ENCODE data around the gene GPR162.

The GPR162 gene, protein sequence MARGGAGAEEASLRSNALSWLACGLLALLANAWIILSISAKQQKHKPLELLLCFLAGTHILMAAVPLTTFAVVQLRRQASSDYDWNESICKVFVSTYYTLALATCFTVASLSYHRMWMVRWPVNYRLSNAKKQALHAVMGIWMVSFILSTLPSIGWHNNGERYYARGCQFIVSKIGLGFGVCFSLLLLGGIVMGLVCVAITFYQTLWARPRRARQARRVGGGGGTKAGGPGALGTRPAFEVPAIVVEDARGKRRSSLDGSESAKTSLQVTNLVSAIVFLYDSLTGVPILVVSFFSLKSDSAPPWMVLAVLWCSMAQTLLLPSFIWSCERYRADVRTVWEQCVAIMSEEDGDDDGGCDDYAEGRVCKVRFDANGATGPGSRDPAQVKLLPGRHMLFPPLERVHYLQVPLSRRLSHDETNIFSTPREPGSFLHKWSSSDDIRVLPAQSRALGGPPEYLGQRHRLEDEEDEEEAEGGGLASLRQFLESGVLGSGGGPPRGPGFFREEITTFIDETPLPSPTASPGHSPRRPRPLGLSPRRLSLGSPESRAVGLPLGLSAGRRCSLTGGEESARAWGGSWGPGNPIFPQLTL

DNA sequence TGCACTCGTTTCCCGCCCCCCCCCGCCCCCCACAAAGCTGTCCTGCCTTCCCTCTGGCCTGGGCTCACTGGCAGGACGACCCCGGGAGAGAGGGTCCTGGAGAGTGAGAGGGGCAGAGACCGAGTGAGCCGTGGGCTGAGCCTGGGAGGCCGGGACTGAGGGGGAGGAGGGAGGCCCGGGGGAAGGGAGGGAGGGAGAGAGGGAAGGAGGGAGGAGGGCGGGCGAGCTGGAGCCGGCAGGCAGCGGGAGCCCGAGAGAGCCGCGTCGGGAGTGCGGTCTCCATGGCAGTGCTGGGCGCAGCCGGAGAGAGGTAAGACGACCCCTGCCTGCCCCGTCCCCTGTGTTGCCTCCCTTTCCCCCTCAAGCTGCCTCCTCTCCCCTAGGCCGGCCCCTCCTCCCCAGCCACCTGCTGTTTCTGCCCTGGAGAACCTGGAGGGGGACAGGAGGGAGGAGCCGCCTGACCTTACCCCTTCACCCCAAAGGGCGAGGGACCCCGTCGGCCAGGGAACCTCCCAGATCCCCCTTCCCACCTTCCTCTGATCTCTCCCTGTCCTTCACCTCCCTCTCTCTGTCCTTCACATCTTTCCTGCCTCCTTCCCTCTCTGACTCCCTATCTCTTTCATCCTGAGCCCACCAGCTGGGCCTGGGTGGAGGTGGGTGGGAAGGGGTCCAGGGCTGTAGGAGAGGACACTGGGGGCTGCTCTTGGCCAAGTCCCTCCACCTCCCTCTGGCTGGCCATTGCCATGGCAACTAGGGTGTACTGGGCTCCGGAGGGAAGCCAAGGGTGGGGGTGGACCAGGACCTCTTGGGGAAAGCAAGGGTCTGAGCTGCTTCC is at the start of gene GPR162:
Gene GPR162 (plus strand): TSS at position 231 of the 835 bp plus-strand sequence. CDS start 2,078 bp downstream, outside the sequence.
- DNase-seq (ENCODE audit: insufficient read length, low spot score) (peak; percentile 73), FAIRE-seq (no peak)

DNA sequence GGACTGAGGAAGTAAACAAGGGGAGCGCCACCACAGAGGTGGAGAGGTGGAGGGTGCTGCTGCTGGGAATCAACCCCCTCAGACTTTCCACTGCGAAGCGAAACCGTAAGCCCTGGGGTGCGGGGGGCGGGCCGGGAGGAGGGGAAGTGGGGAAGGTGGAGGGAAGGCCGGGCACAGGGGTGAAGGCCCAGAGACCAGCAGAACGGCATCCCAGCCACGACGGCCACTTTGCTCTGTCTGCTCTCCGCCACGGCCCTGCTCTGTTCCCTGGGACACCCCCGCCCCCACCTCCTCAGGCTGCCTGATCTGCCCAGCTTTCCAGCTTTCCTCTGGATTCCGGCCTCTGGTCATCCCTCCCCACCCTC is 49.3 kb upstream of the GPR162 start, which contains the start of gene LAG3:
Gene LAG3 (plus strand): TSS at position 190 of the 365 bp plus-strand sequence. CDS start 333 bp downstream, outside the sequence.
- no peak for FAIRE-seq

DNA sequence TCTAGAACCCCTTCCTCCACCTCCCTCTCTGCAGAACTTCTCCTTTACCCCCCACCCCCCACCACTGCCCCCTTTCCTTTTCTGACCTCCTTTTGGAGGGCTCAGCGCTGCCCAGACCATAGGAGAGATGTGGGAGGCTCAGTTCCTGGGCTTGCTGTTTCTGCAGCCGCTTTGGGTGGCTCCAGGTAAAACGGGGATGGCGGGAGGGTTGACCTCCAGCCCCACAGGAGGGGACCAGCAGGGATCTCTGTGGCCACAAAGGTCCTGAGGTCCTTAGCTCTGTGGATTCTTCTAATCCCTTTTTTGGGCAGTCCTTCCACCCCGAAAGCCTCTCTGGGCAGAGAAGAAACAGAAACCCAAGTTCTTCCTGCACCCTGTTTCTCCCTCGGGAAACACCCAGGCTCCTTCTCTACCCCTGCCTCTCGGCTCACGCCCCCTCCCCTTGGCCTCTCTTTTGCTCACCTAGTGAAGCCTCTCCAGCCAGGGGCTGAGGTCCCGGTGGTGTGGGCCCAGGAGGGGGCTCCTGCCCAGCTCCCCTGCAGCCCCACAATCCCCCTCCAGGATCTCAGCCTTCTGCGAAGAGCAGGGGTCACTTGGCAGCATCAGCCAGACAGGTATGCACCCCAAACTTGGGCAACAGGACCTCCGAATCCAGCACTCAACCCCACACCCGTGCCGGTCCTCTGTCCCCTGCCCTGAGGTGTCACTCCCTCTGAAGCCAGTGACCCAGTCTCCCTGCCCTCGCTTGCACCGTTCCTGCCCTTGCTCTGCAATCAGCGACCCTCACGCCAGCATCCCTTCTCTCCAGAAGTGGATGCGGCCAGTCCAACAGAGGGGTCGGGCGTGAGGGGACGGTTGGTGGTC is 48.7 kb upstream of the GPR162 start:
- no peak for DNase-seq (ENCODE audit: insufficient read length, low spot score)
- FAIRE-seq, result no peak

More for the DNA sequence above, 49.3 kb upstream of the GPR162 start, which contains the start of gene LAG3:
- DNase-seq (ENCODE audit: insufficient read length, low spot score), result no peak

DNA sequence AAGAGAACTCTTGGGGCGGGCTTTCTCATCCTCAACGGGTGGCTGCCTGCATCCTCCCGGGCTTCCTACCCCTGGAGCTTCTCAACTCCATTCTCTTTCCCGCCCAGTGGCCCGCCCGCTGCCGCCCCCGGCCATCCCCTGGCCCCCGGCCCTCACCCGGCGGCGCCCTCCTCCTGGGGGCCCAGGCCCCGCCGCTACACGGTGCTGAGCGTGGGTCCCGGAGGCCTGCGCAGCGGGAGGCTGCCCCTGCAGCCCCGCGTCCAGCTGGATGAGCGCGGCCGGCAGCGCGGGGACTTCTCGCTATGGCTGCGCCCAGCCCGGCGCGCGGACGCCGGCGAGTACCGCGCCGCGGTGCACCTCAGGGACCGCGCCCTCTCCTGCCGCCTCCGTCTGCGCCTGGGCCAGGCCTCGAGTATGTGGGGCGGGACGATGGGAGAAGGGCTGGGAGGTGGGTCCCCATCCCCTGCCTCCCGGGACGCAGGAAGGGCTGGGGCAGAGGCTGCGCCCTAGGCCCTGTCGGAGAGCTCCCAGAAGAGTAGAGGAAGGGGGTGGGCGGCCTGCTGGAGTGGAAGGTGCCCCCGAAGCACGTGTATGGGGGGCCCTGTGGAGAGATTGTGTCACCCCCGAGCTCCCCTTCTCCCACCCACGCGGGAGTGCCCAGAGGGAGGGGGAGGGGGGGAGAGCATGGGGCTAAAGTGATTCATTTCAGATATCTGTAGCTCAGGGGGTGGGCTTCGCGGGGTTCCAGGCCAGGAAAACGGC is 47.9 kb upstream of the GPR162 start:
- DNase-seq (ENCODE audit: insufficient read length, low spot score) (no peak), FAIRE-seq (no peak)

DNA sequence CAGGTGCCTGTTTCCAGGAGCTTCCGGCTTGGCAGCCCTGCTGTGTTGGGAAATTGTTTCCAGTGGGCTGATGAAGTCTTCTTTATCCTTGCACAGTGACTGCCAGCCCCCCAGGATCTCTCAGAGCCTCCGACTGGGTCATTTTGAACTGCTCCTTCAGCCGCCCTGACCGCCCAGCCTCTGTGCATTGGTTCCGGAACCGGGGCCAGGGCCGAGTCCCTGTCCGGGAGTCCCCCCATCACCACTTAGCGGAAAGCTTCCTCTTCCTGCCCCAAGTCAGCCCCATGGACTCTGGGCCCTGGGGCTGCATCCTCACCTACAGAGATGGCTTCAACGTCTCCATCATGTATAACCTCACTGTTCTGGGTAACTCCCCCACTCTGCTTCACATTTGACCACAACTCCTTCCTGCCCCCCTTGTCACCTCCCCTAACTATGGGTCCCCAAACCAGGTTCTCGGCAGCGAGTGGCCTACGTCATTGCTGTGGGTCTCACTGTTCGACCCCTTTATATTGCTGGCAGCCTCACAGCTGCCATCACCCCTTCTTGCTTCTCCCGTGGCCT is 47.0 kb upstream of the GPR162 start:
- DNase-seq (ENCODE audit: insufficient read length, low spot score) (no peak), FAIRE-seq (no peak)

DNA sequence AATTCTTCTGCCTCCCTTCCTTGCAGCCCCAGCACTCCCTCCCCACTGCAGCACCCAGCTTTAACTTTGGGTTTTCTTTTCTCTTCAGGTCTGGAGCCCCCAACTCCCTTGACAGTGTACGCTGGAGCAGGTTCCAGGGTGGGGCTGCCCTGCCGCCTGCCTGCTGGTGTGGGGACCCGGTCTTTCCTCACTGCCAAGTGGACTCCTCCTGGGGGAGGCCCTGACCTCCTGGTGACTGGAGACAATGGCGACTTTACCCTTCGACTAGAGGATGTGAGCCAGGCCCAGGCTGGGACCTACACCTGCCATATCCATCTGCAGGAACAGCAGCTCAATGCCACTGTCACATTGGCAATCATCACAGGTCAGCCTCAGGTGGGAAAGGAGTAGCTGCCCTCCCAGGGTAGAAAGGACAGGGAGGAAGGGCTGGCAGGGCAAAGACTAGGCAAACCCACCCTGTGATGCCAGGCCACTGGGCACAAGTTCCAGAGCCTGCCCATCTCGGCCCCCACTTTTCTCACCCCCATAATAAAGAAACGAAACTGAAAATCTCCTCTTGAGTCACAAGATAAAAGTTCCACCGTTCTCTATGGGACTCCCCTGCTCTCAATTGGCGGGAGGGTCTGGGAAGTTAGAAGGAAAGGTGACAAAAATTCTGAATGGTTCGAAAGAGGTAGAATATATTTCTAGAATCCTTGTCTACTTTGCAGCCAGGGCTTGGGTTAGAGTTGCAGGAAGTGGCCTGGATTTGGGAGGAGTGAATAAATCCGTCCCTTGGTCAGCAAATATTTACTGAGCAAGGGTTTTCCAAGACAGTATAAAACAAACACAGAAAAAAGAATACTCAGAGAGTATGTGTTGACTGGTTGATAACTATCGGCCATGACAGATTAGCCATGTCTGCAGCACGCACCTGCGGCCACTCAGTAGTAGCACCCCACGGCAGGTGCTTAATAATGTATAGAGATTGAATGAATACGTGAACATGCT is 46.1 kb upstream of the GPR162 start:
- no peak for DNase-seq (ENCODE audit: insufficient read length, low spot score)
- FAIRE-seq, result peak; percentile 57

DNA sequence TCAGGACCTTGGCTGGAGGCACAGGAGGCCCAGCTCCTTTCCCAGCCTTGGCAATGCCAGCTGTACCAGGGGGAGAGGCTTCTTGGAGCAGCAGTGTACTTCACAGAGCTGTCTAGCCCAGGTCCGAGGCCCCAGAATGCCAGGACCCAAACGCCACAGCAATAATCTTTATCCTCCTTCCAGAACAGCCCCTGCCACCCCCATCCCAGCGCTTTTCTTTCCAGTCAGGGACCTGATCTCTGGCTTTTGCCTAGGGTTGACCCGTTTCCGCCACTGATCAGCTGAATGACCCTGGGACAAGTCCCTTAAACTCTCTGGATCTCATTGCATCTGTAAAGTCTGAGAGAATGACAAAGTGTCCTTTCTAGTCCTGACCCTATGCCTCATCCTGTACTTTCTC is 44.2 kb upstream of the GPR162 start:
- DNase-seq (ENCODE audit: insufficient read length, low spot score), result no peak
- FAIRE-seq, result no peak

DNA sequence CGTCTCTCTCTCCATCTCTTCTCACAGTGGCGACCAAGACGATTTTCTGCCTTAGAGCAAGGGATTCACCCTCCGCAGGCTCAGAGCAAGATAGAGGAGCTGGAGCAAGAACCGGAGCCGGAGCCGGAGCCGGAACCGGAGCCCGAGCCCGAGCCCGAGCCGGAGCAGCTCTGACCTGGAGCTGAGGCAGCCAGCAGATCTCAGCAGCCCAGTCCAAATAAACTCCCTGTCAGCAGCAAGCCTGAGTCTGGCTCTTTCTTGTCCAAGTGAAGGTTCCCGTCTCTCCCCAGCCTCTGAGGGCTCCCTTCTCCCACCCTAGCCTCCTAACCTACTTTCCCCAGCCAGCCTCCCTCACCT is 43.4 kb upstream of the GPR162 start:
- DNase-seq (ENCODE audit: insufficient read length, low spot score) (no peak), FAIRE-seq (no peak)

DNA sequence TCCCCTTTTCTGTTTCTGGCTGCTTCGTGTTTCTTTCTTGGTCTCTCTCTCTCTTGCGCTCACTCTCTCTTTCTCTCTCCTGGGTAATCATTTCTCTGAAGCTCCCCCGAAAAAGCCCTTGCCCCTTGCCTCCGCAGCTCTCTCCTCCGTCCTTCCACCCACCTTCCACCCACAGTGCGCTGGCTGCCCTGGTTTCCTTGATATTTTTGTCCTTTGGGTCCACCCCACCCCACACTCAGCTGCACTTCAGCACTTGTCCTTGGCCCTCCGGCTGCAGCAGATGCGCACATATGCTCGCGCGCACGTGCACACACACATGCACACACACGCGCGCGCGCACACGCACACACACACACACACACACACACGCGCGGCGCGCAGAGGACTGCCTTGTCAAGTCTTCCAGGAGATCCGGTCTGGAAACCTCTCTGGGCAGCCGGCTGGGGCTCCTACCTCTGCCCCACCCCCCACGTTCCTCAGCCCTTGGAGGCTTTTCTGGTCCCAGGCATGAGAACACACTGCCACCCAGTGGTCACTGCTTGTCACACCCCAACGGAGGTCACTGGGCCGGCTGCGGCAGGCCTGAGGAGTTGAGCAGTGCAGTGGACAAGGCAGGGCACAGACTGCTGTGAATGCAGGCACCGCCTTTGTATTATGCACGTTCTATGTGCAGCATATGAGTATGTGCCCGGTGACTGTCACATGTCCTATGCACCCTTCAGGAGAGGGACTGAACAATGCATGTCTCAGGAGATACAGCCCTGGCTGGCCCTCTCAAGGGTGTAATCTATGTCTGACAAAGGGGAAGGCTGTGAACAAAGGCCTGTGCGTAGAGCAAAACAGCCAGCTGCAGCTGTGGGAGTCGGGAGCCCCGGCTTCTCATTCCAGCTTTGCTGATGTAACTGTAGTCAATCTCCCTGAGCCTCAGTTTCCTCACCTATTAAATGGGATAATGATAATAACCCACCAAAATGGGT is 42.8 kb upstream of the GPR162 start:
- FAIRE-seq (peak; percentile 99), DNase-seq (ENCODE audit: insufficient read length, low spot score) (peak; percentile 94)

DNA sequence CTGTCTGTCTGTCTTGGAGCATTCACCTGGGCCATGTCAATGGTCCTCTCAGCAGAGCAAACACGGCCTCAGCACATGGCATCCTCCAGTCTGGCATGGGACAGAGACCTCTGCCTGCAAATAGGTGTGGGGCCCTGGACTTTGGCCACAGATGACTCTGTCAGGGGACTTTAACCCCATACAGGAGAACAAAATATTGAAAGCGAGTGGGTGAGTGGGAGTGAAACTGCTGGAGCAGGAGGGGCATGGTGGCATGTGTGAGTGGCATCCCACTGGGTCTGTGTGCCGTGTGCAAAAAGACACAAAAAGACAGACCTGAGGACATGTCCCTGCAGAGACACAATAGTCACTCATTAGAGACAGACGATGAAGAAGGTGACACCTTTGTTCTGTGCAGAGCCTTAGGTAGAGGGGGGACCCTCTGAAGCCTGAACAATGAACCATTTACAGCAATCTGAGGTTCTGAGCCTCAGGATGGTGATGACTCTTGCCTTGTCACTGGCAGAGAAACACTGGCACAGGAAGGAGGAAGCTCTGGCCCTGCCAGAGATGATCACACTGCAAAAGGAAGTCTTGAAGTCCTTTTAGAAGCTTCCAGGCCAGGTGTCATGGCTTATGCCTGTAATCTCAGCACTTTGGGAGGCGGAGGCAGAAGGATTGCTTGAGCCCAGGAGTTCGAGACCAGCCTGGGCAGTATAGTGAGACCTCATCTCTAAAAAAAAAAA is 41.8 kb upstream of the GPR162 start:
- DNase-seq (ENCODE audit: insufficient read length, low spot score) (no peak), FAIRE-seq (peak; percentile 81)

DNA sequence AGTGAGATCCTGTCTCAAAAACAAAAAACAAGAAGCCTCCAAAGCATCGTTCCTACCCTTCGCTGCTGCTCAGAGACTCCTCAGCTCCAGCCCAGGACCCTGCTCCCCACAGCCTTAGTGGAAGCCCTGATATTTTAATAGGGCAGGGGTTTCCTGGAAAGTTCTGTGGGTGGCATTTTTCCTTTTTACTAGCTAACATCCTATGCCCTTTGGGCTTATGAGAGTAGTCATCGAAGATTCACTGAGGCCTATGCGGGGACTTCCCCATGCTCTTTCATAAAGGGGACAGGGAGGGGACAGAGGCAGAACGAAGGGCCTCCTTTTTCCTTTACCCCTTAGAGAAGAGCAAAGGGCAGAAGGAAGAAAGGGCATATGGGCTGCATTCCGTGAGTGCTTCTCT is 41.0 kb upstream of the GPR162 start:
- FAIRE-seq, result no peak
- DNase-seq (ENCODE audit: insufficient read length, low spot score), result no peak

DNA sequence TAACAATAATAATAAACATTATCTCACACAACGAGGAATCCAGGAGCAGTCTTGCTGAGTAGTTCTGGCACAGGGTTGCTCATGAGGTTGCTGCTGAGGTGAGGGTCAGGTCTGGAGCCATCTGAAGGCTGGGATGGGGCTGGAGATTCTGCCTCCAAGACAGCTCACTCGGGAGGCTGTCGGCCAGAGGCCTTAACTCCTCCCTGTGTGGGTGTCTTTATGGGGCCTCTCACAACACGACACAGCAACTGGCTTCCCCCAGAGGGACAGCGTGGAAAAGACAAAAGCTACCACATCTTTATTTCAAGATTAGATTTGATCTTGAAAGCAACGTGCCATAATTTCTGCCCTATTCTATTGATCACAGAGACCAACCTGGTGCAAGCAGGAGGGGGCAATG is 39.5 kb upstream of the GPR162 start:
- FAIRE-seq, result no peak

DNA sequence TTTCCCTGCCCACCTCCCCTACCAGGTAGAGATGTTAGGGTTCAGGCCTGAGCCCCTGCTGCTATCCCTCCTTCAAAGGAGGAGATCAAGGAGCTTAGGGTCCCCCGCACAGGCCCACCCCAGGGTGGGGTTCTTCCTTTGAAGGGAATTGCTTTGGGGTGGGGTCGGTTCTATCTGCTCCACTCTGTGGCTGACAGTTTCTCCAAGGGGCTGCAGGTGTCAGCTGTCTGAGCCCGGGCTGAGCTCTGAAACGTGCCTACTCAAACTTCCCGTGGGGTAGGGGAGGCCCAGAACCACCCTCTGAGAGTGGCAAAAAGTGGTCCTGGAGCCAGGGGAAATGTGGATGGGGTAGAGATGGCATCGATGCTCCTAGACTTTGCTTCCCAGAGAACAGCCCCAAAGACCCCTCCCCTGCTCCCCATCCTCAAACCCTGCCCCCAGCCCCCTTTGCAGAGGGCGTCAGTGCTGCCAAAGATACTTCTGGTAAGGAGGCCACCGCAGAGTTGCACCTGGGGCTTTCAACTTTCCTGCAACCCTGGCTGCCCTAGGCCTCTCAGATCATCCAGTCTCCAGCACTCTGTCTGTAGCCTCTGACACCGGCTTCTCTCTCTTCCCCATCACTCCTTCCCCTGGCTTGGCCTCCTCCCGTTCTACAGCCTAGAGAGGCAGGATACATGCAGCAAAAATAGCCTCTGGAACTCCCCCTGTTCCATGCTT is 38.6 kb upstream of the GPR162 start:
- DNase-seq (ENCODE audit: insufficient read length, low spot score) (no peak), FAIRE-seq (no peak)

More for the DNA sequence above, 39.5 kb upstream of the GPR162 start:
- DNase-seq (ENCODE audit: insufficient read length, low spot score), result no peak

DNA sequence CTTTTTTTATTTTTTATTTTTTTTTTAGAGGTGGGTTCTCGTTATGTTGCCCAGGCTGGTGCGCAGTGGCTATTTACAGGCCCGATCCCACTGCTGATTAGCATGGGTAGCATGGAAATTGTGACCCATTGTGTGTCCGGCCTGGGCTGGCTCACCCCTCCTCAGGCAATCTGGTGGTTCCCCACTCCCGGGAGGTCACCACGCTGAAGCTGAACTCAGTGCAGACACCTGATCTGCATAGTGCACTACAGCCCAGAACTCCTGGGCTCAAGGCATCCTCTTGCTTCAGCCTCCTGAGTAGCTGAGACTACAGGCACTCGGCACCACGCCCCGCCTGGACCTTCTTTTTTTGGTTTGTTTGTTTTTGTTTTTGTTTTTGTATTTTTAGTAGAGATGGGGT is 37.8 kb upstream of the GPR162 start:
- no peak for DNase-seq (ENCODE audit: insufficient read length, low spot score)
- no peak for FAIRE-seq

DNA sequence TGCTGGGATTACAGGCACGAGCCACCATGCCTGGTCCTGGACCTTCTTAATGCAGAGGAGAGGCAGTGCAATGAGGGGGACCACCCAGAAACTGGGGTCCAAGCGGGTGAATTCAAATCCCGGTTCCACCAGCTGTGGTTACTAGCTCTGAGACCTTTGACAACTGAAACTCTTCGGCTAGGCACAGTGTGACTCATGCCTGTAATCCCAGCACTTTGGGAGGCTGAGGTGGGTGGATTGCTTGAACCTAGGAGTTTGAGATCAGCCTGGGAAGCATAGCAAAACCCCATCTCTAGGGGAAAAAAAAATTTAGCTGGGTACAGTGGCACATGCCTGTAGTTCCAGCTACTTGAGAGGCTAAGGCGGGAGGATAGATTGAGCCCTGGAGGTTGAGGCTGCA is 37.3 kb upstream of the GPR162 start:
- FAIRE-seq (no peak), DNase-seq (ENCODE audit: insufficient read length, low spot score) (no peak)

DNA sequence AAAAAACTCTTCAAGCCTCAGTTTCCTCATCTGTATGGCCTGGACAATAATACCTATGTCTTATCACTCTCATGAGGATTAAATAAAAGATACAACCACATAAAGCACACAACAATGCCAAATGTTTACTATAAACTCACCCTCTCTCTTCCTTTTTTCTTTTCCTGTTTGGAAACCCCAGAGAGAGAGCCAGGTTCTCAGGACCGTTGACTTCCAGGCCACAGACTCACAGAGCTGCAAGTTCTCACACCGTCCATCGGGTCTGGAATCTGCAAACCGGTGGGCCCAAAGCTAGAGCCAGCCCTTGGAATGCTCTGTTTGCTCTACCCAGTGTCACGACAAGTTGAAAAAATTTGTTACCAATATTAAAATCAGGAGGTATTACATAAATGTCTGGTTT is 36.9 kb upstream of the GPR162 start:
- no peak for DNase-seq (ENCODE audit: insufficient read length, low spot score)
- FAIRE-seq, result no peak
